Hepatocyte (in vitro differentiated cells): ENCODE data around the gene RHOU. TPM values are rescaled to one million over a fixed set of nuclear protein-coding genes. Genes with fewer than 3 reads are reported as not detected.

Experiments
- DNase-seq: peaks from one replicate; pipeline ENCODE4 v3.0.0-alpha.2; 2016; ENCODE audit warnings: low spot score
- H2AFZ ChIP-seq: fragments of 200-600 bp; sonication (generic); 2 replicates; pipeline ENCODE4 v1.6.0; 2016; ENCODE audit warnings: antibody characterized with exemption, mild to moderate bottlenecking
- H3K27ac ChIP-seq: fragments of 200-600 bp; sonication (generic); 2 replicates; pipeline ENCODE4 v1.5.1; 2016; ENCODE audit warnings: mild to moderate bottlenecking
- H3K27me3 ChIP-seq: fragments of 200-600 bp; sonication (generic); 2 replicates; pipeline ENCODE4 v1.6.1; 2016
- H3K36me3 ChIP-seq: fragments of 200-600 bp; sonication (generic); replicated peaks from 2 replicates; pipeline ENCODE4 v1.5.1; 2016; ENCODE audit warnings: low read depth; ENCODE audit not compliant: insufficient read depth
- H3K4me1 ChIP-seq: fragments of 200-600 bp; sonication (generic); 2 replicates; pipeline ENCODE4 v1.5.1; 2016; ENCODE audit warnings: mild to moderate bottlenecking, moderate library complexity; ENCODE audit not compliant: insufficient read depth
- H3K4me2 ChIP-seq: fragments of 200-600 bp; sonication (generic); 2 replicates; pipeline ENCODE4 v1.6.0; 2016
- H3K4me3 ChIP-seq: fragments of 200-600 bp; sonication (generic); 2 replicates; pipeline ENCODE4 v1.5.1; 2016; ENCODE audit warnings: mild to moderate bottlenecking
- H3K79me2 ChIP-seq: fragments of 200-600 bp; sonication (generic); 2 replicates; pipeline ENCODE4 v1.6.0; 2017; ENCODE audit warnings: mild to moderate bottlenecking
- H3K9me2 ChIP-seq: fragments of 200-600 bp; sonication (generic); replicated peaks from 2 replicates; pipeline ENCODE4 v1.6.0; 2017; ENCODE audit warnings: mild to moderate bottlenecking; ENCODE audit not compliant: insufficient read depth
- H3K9me3 ChIP-seq: fragments of 200-600 bp; sonication (generic); 2 replicates; pipeline ENCODE4 v1.5.1; 2016; ENCODE audit warnings: low read depth, mild to moderate bottlenecking
- H4K20me1 ChIP-seq: fragments of 200-600 bp; sonication (generic); 2 replicates; pipeline ENCODE4 v1.6.0; 2016; ENCODE audit warnings: mild to moderate bottlenecking; ENCODE audit not compliant: insufficient read depth, poor library complexity, severe bottlenecking
- CTCF ChIP-seq: fragments of 200-600 bp; sonication (generic); IDR thresholded peaks from 2 replicates; pipeline ENCODE4 v1.5.1; 2016; ENCODE audit warnings: antibody characterized with exemption, mild to moderate bottlenecking; ENCODE audit not compliant: poor library complexity
- EZH2 ChIP-seq: fragments of 200-600 bp; sonication (generic); IDR thresholded peaks from 2 replicates; pipeline ENCODE4 v1.6.1; 2016; ENCODE audit warnings: antibody characterized with exemption, mild to moderate bottlenecking, borderline replicate concordance
- EZH2phosphoT487 ChIP-seq: fragments of 200-600 bp; sonication (generic); IDR thresholded peaks from one replicate; pipeline ENCODE4 v1.6.1; 2018; ENCODE audit warnings: antibody characterized with exemption, mild to moderate bottlenecking, low read depth, moderate library complexity; ENCODE audit not compliant: unreplicated experiment, severe bottlenecking
- WGBS: methylation state at CpG from one replicate; pipeline ENCODE4 v1.1.6; 2016; ENCODE audit warnings: low lambda C conversion rate; ENCODE audit errors: missing lambda C conversion rate; 5-methylcytosine and 5-hydroxymethylcytosine counted together
- polyA plus RNA-seq: library from polyadenylated mRNA; unstranded; fragments of >200 nt; fragmentation: Nextera tagmentation; extraction: Ambion mirVana; gene quantifications from 2 replicates; pipeline ENCODE4 v1.2.1, GENCODE V29; 2016
- total RNA-seq: library from RNA; depleted of rRNA; stranded (reverse); fragments of >200 nt; gene quantifications from 2 replicates; pipeline ENCODE4 v1.2.3, GENCODE V29; 2014

The RHOU gene
- total and polyA plus RNA-seq, 2 experiments from 2014 or later, result 70.5 to 124 TPM

GRCh38 chr1:228732426-228732825, 2.9 kb upstream of the RHOU start:
- WGBS, result 69% methylated on average over 8 of the region's 8 CpGs
- Histone ChIP-seq H3K27me3 (no peaks in the 10 kb centered on the region), H3K27ac (no peak overlapping the region), H3K9me3 (no peaks in the 10 kb centered on the region), H3K9me2 (no peaks in the 10 kb centered on the region), H3K4me3 (no peak overlapping the region), H2AFZ (no peak overlapping the region), H3K36me3 (no peaks in the 10 kb centered on the region), H4K20me1 (peaks cover 7% of the 10 kb centered on the region), H3K4me1 (peaks cover 5% of the 10 kb centered on the region), H3K4me2 (no peak overlapping the region), H3K79me2 (peaks cover 25% of the 10 kb centered on the region)
- DNase-seq, result no peak
- TF ChIP-seq EZH2 (no peak), EZH2phosphoT487 (no peak), CTCF (no peak)

DNA sequence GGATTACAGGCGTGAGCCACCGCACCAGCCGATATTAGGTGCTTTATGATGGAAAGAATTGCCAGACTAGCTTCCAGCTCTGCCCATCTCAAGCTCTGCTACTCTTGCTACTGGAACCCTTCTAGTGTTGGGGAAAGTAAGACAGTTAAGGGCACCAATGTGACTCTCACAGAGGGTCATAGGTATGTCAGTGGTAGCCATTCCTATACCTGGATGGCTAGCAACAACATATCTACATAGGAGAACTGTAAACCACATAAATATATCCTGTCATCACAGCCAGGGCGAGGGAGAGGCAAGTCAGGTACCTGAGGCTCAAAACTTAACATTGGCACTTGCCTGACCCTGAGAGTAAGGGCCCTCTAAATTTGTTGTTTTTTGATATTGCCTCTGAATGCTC, 1.7 kb upstream of the RHOU start:
- H4K20me1 ChIP-seq, result peaks cover 12% of the 10 kb centered on the region
- no peak for DNase-seq
- H3K79me2 ChIP-seq, result peaks cover 37% of the 10 kb centered on the region
- H3K36me3 ChIP-seq, result no peaks in the 10 kb centered on the region
- H3K27me3 ChIP-seq, result no peaks in the 10 kb centered on the region
- no peak overlapping the region for H3K27ac ChIP-seq
- H3K9me2 ChIP-seq, result no peaks in the 10 kb centered on the region
- H3K4me2 ChIP-seq, result no peak overlapping the region
- no peak overlapping the region for H3K4me3 ChIP-seq
- 97% methylated on average over 4 of the region's 4 CpGs for WGBS
- TF ChIP-seq EZH2phosphoT487, result no peak
- TF ChIP-seq CTCF, result no peak
- TF ChIP-seq EZH2, result no peak
- H2AFZ ChIP-seq, result no peak overlapping the region
- H3K4me1 ChIP-seq, result peaks cover 13% of the 10 kb centered on the region
- no peaks in the 10 kb centered on the region for H3K9me3 ChIP-seq

- Histone ChIP-seq H3K36me3 (no peaks in the 10 kb centered on the region), H2AFZ (no peak overlapping the region), H3K9me3 (no peaks in the 10 kb centered on the region), H3K4me1 (peaks cover 24% of the 10 kb centered on the region), H3K4me2 (peak overlapping the region; percentile 87), H3K27ac (peak overlapping the region; percentile 100), H3K4me3 (peak overlapping the region; percentile 74), H3K9me2 (no peaks in the 10 kb centered on the region), H4K20me1 (peaks cover 25% of the 10 kb centered on the region), H3K79me2 (peaks cover 61% of the 10 kb centered on the region), H3K27me3 (no peaks in the 10 kb centered on the region)
- WGBS, result under 1% methylated on average over 33 of the region's 60 CpGs
- peak; percentile 71 for DNase-seq
- TF ChIP-seq EZH2 (no peak), CTCF (no peak), EZH2phosphoT487 (no peak)
Observed at GRCh38 chr1:228735871-228736586, 750 bp downstream of the RHOU start.
